ENCODE measurements around the gene INCENP. TPM values are rescaled to one million over a fixed set of nuclear protein-coding genes. Genes with fewer than 3 reads are reported as not detected.

Gene INCENP
- total RNA-seq, 2 experiments from 2014 or later = 81.8 to 84.0 TPM

- CTCF ChIA-PET = no interaction called here
- POLR2A ChIA-PET = no interaction called here
Measured at GRCh38 chr11:62138630-62139425, 15.0 kb downstream of the INCENP start.

- CTCF ChIA-PET = no interaction called here
Measured at GRCh38 chr11:62139526-62140303, 15.9 kb downstream of the INCENP start.

GRCh38 chr11:62140304-62141110 lies 16.7 kb downstream of the INCENP start:
- ChIA-PET CTCF (no interaction called here), POLR2A (no interaction called here)

More at GRCh38 chr11:62139526-62140303, 15.9 kb downstream of the INCENP start:
- POLR2A ChIA-PET = no interaction called here

- ChIA-PET POLR2A (no interaction called here), CTCF (no interaction called here)
Measured at GRCh38 chr11:62141111-62142042, 17.6 kb downstream of the INCENP start.

- ChIA-PET CTCF (no interaction called here), POLR2A (no interaction called here)
Measured at GRCh38 chr11:62142043-62142375, 18.2 kb downstream of the INCENP start.

- CTCF ChIA-PET = no interaction called here
Measured at GRCh38 chr11:62142921-62143320, 19.1 kb downstream of the INCENP start.

GRCh38 chr11:62143727-62144126 lies 19.9 kb downstream of the INCENP start:
- CTCF ChIA-PET = no interaction called here
- POLR2A ChIA-PET = no interaction called here

More at GRCh38 chr11:62142921-62143320, 19.1 kb downstream of the INCENP start:
- POLR2A ChIA-PET = no interaction called here

GRCh38 chr11:62144641-62145255 lies 20.9 kb downstream of the INCENP start:
- CTCF ChIA-PET = no interaction called here
- POLR2A ChIA-PET = no interaction called here

- CTCF ChIA-PET = no interaction called here
- POLR2A ChIA-PET = no interaction called here
Measured at GRCh38 chr11:62145261-62145871, 21.6 kb downstream of the INCENP start.

- ChIA-PET CTCF (interaction anchor here (0.8 kb wide), 1 partner anchor 268 kb away, joined by 4 read pairs; no protein-coding TSS in a partner anchor), POLR2A (no interaction called here)
Measured at GRCh38 chr11:62146476-62147200, 22.8 kb downstream of the INCENP start.

GRCh38 chr11:62147545-62147944 lies 23.7 kb downstream of the INCENP start:
- CTCF ChIA-PET = no interaction called here

GRCh38 chr11:62148271-62148980 lies 24.6 kb downstream of the INCENP start:
- ChIA-PET POLR2A (no interaction called here), CTCF (no interaction called here)

More at GRCh38 chr11:62147545-62147944, 23.7 kb downstream of the INCENP start:
- POLR2A ChIA-PET = no interaction called here

GRCh38 chr11:62149986-62150886 lies 26.4 kb downstream of the INCENP start:
- CTCF ChIA-PET = no interaction called here

GRCh38 chr11:62150887-62151736 lies 27.3 kb downstream of the INCENP start:
- CTCF ChIA-PET = no interaction called here
- POLR2A ChIA-PET = no interaction called here

More at GRCh38 chr11:62149986-62150886, 26.4 kb downstream of the INCENP start:
- POLR2A ChIA-PET = no interaction called here

- ChIA-PET CTCF (no interaction called here), POLR2A (no interaction called here)
Measured at GRCh38 chr11:62151737-62152102, 27.9 kb downstream of the INCENP start.

Measured in activated CD8-positive, alpha-beta memory T cell treated with anti-CD3 and anti-CD28 coated beads for 36 hours (primary cell).